Skeletal muscle tissue (tissue), 4 donors: ENCODE results near the gene DGUOK. TPM values are rescaled to one million over a fixed set of nuclear protein-coding genes. Genes with fewer than 3 reads are reported as not detected.
"Not testable (repeated sequence)": the region's sequence is repeated elsewhere in the genome, so short reads cannot be mapped to it uniquely, and the experiment has no call there.

ENCODE experiments used
- H3K27ac ChIP-seq: one replicate; pipeline ENCODE4 v1.7.0; 2013; ENCODE audit warnings: mild to moderate bottlenecking, low read depth, low read length, inconsistent platforms
- H3K27me3 ChIP-seq, 3 donors: one replicate each; pipeline ENCODE4 v1.7.0; 2013; ENCODE audit warnings: low read length in 3 of 3; ENCODE audit not compliant: control insufficient read depth in 3 of 3, insufficient read depth in 3 of 3
- H3K36me3 ChIP-seq, 3 donors: one replicate each; pipeline ENCODE4 v1.7.0; 2013; ENCODE audit warnings: low read length in 3 of 3; ENCODE audit not compliant: control insufficient read depth in 3 of 3, insufficient read depth in 3 of 3
- H3K4me1 ChIP-seq, 3 donors: one replicate each; pipeline ENCODE4 v1.7.0; 2013; ENCODE audit warnings: low read length in 3 of 3, mild to moderate bottlenecking in 3 of 3; ENCODE audit not compliant: control insufficient read depth in 3 of 3, insufficient read depth in 3 of 3
- H3K4me3 ChIP-seq, 3 donors: one replicate each; pipeline ENCODE4 v1.7.0; 2013; ENCODE audit warnings: low read length in 3 of 3
- H3K9ac ChIP-seq, 3 donors: one replicate each; pipeline ENCODE4 v1.7.0; 2013; ENCODE audit warnings: low read length in 3 of 3, mild to moderate bottlenecking in 3 of 3, moderate library complexity in 2 of 3, low read depth in 1 of 3
- H3K9me3 ChIP-seq, 3 donors: one replicate each; pipeline ENCODE4 v1.7.0; 2013; ENCODE audit warnings: low read length in 3 of 3; ENCODE audit not compliant: control insufficient read depth in 3 of 3
- total RNA-seq: library from RNA; depleted of rRNA; stranded (reverse); fragments of >200 nt; gene quantifications from one replicate; pipeline ENCODE4 v1.2.3, GENCODE V29; 2014
- donor health status: Osteomylitis.

Gene DGUOK
- 32.4 TPM for total RNA-seq

GRCh38 chr2:73926493-73927327, at the start of gene DGUOK:
TSS of gene DGUOK (plus strand) at chr2:73926880. CDS start at chr2:73926911, 31 bp downstream.
- H3K4me3 ChIP-seq: peak within 1 kb of the TSS; percentile 72 to 95 (median 86)
- H3K9ac ChIP-seq: peak within 1 kb of the TSS; percentile 79 to 96 (median 92)
- H3K27ac ChIP-seq: peak within 1 kb of the TSS; percentile 85
- no peaks in the 10 kb centered on the region for H3K27me3 ChIP-seq
- H3K9me3 ChIP-seq: no peaks in the 10 kb centered on the region
- H3K36me3 ChIP-seq: no peaks in the 10 kb centered on the region
- H3K4me1 ChIP-seq: peaks cover 9 to 17% (median 15%) of the 10 kb centered on the region in 3 donors

DNA sequence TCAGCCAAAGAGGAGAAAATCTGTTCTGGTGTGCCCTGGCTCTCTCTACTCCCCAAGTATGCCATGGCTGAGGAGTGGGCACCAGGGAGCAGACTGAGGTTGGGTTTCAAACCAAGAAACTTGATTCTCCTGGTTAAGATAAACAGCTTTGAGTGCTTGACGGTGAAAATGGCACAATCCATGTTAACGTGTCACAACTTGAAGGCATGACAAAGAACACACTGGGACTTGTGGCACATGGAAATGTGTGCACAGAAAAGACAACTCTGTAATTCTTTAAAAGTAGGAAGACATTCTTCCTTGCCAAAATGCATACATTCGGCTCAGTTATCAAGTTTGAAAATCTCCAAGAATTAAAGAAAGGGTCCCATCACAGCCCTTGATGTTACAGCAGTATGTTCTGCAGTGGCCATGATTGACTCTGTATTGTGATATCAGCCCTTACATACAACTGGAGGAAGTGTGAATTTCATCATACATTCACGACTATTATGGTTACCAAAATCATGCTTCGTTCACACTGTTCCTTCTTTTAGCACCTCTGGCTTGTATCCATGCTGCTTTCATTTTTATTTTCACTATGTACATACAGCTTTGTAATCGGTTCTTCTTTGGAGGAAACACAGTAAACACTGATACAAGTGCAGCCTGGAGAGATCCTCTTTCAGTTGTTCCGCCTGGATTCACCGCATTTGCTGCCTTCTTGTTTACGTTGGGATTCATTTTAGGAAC, 49.4 kb upstream of the DGUOK start:
- H3K4me1 ChIP-seq: no peaks in the 10 kb centered on the region
- no peaks in the 10 kb centered on the region for H3K27me3 ChIP-seq
- no peaks in the 10 kb centered on the region for H3K36me3 ChIP-seq
- no peak overlapping the region for H3K27ac ChIP-seq
- H3K4me3 ChIP-seq: no peak overlapping the region
- H3K9me3 ChIP-seq: no peaks in the 10 kb centered on the region
- no peak overlapping the region for H3K9ac ChIP-seq

GRCh38 chr2:73877984-73878383, 48.7 kb upstream of the DGUOK start:
- H3K4me1 ChIP-seq, H3K4me3 ChIP-seq, H3K27ac ChIP-seq: not testable (repeated sequence)

GRCh38 chr2:73885406-73885805, 41.3 kb upstream of the DGUOK start:
- no peak overlapping the region for H3K27ac ChIP-seq
- H3K4me1 ChIP-seq: no peaks in the 10 kb centered on the region
- H3K27me3 ChIP-seq: peaks cover 0 to 3% (median 0%) of the 10 kb centered on the region in 3 donors
- no peak overlapping the region for H3K9ac ChIP-seq
- no peaks in the 10 kb centered on the region for H3K9me3 ChIP-seq
- no peaks in the 10 kb centered on the region for H3K36me3 ChIP-seq
- H3K4me3 ChIP-seq: no peak overlapping the region

More at GRCh38 chr2:73877984-73878383, 48.7 kb upstream of the DGUOK start:
- H3K9me3 ChIP-seq, H3K9ac ChIP-seq, H3K36me3 ChIP-seq, H3K27me3 ChIP-seq: not testable (repeated sequence)

DNA sequence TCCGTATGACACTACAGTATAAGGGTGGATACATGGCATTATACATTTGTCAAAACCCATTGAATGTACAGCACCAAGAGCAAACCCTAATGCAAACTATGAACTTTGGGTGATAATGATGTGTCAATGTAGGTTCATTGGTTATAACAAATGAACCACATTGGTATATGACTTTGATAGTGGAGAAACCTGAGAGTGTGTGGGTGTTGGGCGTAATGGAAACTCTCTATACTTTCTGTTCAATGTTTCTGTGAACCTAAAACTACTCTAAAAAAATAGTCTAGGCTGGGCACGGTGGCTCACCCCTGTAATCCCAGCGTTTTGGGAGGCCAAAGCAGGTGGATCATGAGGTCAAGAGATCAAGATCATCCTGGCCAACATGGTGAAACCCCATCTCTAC, 40.3 kb upstream of the DGUOK start:
- Histone ChIP-seq H3K9ac (no peak overlapping the region), H3K27ac (no peak overlapping the region), H3K4me1 (no peaks in the 10 kb centered on the region), H3K36me3 (no peaks in the 10 kb centered on the region), H3K4me3 (no peak overlapping the region), H3K9me3 (no peaks in the 10 kb centered on the region), H3K27me3 (peaks cover 0 to 5% (median 0%) of the 10 kb centered on the region in 3 donors)

GRCh38 chr2:73887596-73888353, 38.9 kb upstream of the DGUOK start:
- not testable (repeated sequence) for H3K27ac ChIP-seq, H3K9ac ChIP-seq, H3K27me3 ChIP-seq, H3K9me3 ChIP-seq, H3K4me3 ChIP-seq, H3K4me1 ChIP-seq, H3K36me3 ChIP-seq

DNA sequence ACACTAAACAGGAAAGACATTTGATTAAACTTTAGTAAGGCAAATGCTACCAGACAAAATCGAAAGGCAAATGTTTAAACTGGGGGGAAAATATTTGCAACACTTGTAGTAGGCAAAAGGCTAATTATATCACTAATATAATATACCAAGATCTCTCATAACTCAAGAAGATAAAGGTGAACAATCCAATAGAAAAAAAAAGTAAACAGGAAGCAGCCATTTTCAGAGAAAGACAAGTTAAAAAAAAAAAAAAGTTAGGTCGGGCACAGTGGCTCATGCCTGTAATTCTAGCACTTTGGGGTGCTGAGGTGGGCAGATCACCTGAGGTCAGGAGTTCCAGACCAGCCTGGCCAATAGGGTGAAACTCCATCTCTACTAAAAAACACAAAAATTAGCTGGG, 38.3 kb upstream of the DGUOK start:
- Histone ChIP-seq H3K4me1 (no peaks in the 10 kb centered on the region), H3K9me3 (no peaks in the 10 kb centered on the region), H3K4me3 (no peak overlapping the region), H3K9ac (no peak overlapping the region), H3K27me3 (peaks cover 0 to 5% (median 0%) of the 10 kb centered on the region in 3 donors), H3K27ac (no peak overlapping the region), H3K36me3 (no peaks in the 10 kb centered on the region)

DNA sequence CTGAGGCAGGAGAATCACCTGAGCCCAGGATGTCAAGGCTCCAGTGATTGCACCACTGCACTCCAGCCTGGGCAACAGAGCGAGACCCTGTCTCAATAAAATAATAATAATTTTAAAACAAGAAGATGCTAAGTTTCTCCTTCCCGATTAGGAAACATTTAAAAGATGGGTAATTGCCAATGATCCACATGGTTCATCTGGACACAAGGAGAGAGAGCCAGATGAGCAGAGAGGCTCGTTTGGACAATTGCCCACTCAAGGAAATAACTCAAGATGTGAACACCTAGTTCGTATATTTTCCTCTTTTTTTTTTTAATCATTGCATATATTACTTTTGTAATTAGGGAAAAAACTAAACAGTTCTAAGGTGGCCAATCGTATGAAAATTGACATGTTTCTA, 37.5 kb upstream of the DGUOK start:
- Histone ChIP-seq H3K4me1 (no peaks in the 10 kb centered on the region), H3K9ac (no peak overlapping the region), H3K27me3 (peaks cover 0 to 5% (median 0%) of the 10 kb centered on the region in 3 donors), H3K27ac (no peak overlapping the region), H3K4me3 (no peak overlapping the region), H3K36me3 (no peaks in the 10 kb centered on the region), H3K9me3 (no peaks in the 10 kb centered on the region)

DNA sequence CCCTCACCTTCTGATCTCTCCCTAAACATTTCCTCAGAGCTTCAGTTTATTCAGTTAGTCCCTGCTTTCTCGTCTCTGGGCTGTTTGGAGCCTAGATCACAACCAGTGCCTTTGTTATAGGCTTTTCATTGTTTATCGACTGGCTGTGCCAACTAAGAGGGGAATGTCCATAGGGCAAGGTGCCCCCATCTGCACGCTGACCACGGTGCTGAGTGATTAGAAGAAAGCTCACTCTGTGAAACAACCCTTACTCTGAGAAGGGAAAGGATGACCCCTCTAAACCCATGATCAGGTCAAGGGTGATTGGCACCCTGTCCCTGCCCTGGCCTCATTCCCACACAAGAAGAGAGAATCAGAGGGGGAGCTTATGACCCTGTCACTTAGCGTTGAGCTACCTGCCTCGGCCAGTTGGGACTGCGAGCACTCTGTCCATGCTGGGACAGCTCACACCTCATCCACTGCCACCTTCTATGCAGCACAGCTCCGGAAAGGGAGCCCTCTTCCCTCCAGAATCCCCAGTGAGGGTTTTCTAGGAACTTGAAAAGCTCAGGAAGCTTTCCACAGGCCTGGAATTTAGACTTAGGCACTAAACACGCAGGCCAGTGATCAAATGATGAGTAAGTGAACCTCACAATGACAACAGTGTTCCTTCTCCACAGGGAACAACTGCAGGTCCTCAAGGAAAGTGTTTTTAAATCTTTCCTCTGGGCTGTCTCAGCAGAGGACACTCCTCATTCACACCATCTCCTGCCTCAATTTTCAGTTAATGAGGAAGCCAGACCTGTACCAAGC, 36.2 kb upstream of the DGUOK start:
- Histone ChIP-seq H3K9me3 (no peaks in the 10 kb centered on the region), H3K9ac (no peak overlapping the region), H3K4me1 (no peaks in the 10 kb centered on the region), H3K27ac (no peak overlapping the region), H3K36me3 (no peaks in the 10 kb centered on the region), H3K4me3 (no peak overlapping the region), H3K27me3 (peaks cover 0 to 5% (median 0%) of the 10 kb centered on the region in 3 donors)
